ENCODE results near the gene ELAVL1. TPM values are rescaled to one million over a fixed set of nuclear protein-coding genes. Genes with fewer than 3 reads are reported as not detected.

Gene ELAVL1
- total and polyA plus RNA-seq, 9 of the 15 experiments (the other 6 are each of a cell fraction or from before 2014, with no cell fraction given), result 4.3 to 172 (median 69.2) TPM

- TF ChIP-seq SAFB (IDR thresholded peaks at IDR 0.05; ENCODE audit: borderline replicate concordance, low read depth, low read length), result peak; percentile 86
- no peak for TF ChIP-seq DMBX1 (CRISPR knock-in tag; IDR thresholded peaks at IDR 0.05; ENCODE audit: borderline replicate concordance)
- TF ChIP-seq SNRNP70 (optimal IDR thresholded peaks at IDR 0.05; ENCODE audit: low read depth, low read length), result no peak
- no peak for TF ChIP-seq WHSC1 (IDR thresholded peaks at IDR 0.05; ENCODE audit: low read length)
- TF ChIP-seq XRCC3 (IDR thresholded peaks at IDR 0.05), result no peak
- TF ChIP-seq ZNF175 (CRISPR knock-in tag; IDR thresholded peaks at IDR 0.05; ENCODE audit: low read depth), result no peak
- TF ChIP-seq E2F4 (CRISPR knock-in tag; IDR thresholded peaks at IDR 0.05; ENCODE audit: low read depth), result 0 out of 2 replicates have a peak, but pooled peaks have one; percentile 47
- TF ChIP-seq MYBL2 (IDR thresholded peaks at IDR 0.05; ENCODE audit: low read depth), result no peak
- no peak for TF ChIP-seq MYBL2 (CRISPR knock-in tag; IDR thresholded peaks at IDR 0.05; ENCODE audit: borderline replicate concordance)
- peak; percentile 57 for TF ChIP-seq CREM (IDR thresholded peaks at IDR 0.05; ENCODE audit: low read depth)
- TF ChIP-seq, protein P1, sequence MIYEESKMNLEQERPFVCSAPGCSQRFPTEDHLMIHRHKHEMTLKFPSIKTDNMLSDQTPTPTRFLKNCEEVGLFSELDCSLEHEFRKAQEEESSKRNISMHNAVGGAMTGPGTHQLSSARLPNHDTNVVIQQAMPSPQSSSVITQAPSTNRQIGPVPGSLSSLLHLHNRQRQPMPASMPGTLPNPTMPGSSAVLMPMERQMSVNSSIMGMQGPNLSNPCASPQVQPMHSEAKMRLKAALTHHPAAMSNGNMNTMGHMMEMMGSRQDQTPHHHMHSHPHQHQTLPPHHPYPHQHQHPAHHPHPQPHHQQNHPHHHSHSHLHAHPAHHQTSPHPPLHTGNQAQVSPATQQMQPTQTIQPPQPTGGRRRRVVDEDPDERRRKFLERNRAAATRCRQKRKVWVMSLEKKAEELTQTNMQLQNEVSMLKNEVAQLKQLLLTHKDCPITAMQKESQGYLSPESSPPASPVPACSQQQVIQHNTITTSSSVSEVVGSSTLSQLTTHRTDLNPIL (CRISPR knock-in tag; IDR thresholded peaks at IDR 0.05), result no peak
- no peak for TF ChIP-seq PHF20 (IDR thresholded peaks at IDR 0.05; ENCODE audit: partially characterized antibody)
- no peak for TF ChIP-seq ZBTB2 (IDR thresholded peaks at IDR 0.05)
- TF ChIP-seq ZBTB8A (IDR thresholded peaks at IDR 0.05; ENCODE audit: partially characterized antibody), result no peak
- TF ChIP-seq SAP30 (IDR thresholded peaks at IDR 0.05; ENCODE audit: borderline replicate concordance, insufficient read depth, low read depth, low read length, poor library complexity, severe bottlenecking), result peak; percentile 41
- TF ChIP-seq ZFX (CRISPR knock-in tag; IDR thresholded peaks at IDR 0.05), result peak; percentile 87
- no peak for TF ChIP-seq TCF7L2 (IDR thresholded peaks at IDR 0.05; ENCODE audit: low read depth, low read length)
- no peak for TF ChIP-seq ZNF639 (CRISPR knock-in tag; conservative IDR thresholded peaks at IDR 0.05 in 1 of 2, IDR thresholded peaks at IDR 0.05 in 1 of 2)
- no peak for TF ChIP-seq CHD1 (IDR thresholded peaks at IDR 0.05; ENCODE audit: low read length)
- TF ChIP-seq LCOR (CRISPR knock-in tag; IDR thresholded peaks at IDR 0.05), result peak; percentile 75; the same call in 1 of the 2 replicates
- no peak for TF ChIP-seq MCM5 (IDR thresholded peaks at IDR 0.05; ENCODE audit: low read depth)
- no peak for TF ChIP-seq ASH1L (IDR thresholded peaks at IDR 0.05; ENCODE audit: borderline replicate concordance, low read depth, partially characterized antibody)
- no peak for TF ChIP-seq ZEB2 (IDR thresholded peaks at IDR 0.05)
Observed at GRCh38 chr19:8050274-8051096, 45.0 kb upstream of the ELAVL1 start (continued).
